Mesothelial cell of epicardium (in vitro differentiated cells): ENCODE measurements around the gene MED13. TPM values are rescaled to one million over a fixed set of nuclear protein-coding genes. Genes with fewer than 3 reads are reported as not detected.

Source experiments
- DNase-seq, 2 experiments: peaks; one replicate each; pipeline ENCODE4 v3.0.0; 2021; ENCODE audit warnings: low spot score in 2 of 2; ENCODE audit not compliant: unreplicated experiment in 2 of 2
- H3K27ac Mint-ChIP-seq: 2 replicates; pipeline ENCODE4 v1.8.0; 2021; ENCODE audit warnings: mixed read lengths
- H3K27me3 Mint-ChIP-seq: 2 replicates; pipeline ENCODE4 v1.8.0; 2021; ENCODE audit warnings: low read depth, mixed read lengths
- H3K36me3 Mint-ChIP-seq: 2 replicates; pipeline ENCODE4 v1.8.0; 2021; ENCODE audit warnings: mixed read lengths
- H3K4me1 Mint-ChIP-seq: 2 replicates; pipeline ENCODE4 v1.8.0; 2021; ENCODE audit warnings: mixed read lengths
- H3K4me3 Mint-ChIP-seq: 2 replicates; pipeline ENCODE4 v1.8.0; 2021; ENCODE audit warnings: mild to moderate bottlenecking, moderate library complexity, mixed read lengths
- H3K9me3 Mint-ChIP-seq: 2 replicates; pipeline ENCODE4 v1.8.0; 2021; ENCODE audit warnings: mixed read lengths
- total RNA-seq: library from RNA; stranded (reverse); gene quantifications from 3 replicates; pipeline ENCODE4 v1.2.1, GENCODE V29; 2021
- TF ChIP-seq, protein P1 (sequence below): fragments of 200-600 bp; sonication (generic); IDR thresholded peaks from one replicate; pipeline ENCODE4 v1.5.0; 2021; ENCODE audit warnings: antibody characterized with exemption; ENCODE audit not compliant: unreplicated experiment

Gene MED13
- total RNA-seq, 1 donor from 2014 or later: 73.0 TPM

DNA sequence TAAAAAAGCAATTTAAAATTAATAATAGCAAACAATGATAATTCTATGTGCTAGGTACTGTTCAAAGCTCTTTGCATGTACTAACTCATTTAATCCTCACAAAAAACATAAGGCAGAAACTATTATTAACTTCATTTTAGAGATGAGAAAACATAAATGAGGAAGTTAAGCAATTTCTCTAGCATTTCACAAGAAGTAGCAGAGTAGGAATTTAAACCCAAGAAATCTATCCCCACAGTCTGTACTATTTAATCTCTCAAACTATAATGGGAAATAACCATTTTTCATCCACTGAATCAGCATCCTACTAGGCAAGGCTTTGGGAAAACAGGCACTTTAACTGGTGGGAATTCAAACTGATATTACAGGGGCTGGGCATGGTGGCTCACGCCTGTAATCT, 95.0 kb downstream of the MED13 start:
- H3K36me3 Mint-ChIP-seq: peaks cover 21% of the 10 kb centered on the region

DNA sequence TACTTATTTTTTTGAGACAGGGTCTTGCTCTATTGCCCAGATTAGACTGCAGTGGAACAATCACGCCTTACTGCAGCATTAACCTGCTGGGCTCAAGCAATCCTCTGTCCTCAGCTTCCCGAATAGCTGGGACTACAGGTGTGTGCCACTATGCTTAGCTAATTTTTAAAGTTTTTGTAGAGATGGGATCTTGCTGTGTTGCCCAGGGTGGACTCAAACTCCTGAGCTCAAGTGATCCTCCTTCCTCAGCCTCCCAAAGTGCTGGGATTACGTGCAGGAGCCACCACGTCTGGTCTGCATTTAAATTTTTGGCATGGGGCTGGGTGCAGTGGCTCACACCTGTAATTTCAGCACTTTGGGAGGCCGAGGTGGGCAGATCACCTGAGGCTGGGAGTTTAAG, 96.3 kb downstream of the MED13 start:
- peaks cover 17% of the 10 kb centered on the region for H3K36me3 Mint-ChIP-seq
- H3K4me1 Mint-ChIP-seq: peaks cover 4% of the 10 kb centered on the region
- no peaks in the 10 kb centered on the region for H3K27me3 Mint-ChIP-seq
- H3K9me3 Mint-ChIP-seq: no peaks in the 10 kb centered on the region
- no peak for DNase-seq
- TF ChIP-seq, protein P1, sequence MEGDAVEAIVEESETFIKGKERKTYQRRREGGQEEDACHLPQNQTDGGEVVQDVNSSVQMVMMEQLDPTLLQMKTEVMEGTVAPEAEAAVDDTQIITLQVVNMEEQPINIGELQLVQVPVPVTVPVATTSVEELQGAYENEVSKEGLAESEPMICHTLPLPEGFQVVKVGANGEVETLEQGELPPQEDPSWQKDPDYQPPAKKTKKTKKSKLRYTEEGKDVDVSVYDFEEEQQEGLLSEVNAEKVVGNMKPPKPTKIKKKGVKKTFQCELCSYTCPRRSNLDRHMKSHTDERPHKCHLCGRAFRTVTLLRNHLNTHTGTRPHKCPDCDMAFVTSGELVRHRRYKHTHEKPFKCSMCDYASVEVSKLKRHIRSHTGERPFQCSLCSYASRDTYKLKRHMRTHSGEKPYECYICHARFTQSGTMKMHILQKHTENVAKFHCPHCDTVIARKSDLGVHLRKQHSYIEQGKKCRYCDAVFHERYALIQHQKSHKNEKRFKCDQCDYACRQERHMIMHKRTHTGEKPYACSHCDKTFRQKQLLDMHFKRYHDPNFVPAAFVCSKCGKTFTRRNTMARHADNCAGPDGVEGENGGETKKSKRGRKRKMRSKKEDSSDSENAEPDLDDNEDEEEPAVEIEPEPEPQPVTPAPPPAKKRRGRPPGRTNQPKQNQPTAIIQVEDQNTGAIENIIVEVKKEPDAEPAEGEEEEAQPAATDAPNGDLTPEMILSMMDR: no peak
- H3K27ac Mint-ChIP-seq: no peak overlapping the region
- H3K4me3 Mint-ChIP-seq: no peak overlapping the region

More for the DNA sequence above, 95.0 kb downstream of the MED13 start:
- no peak for DNase-seq
- Mint-ChIP-seq H3K4me3 (no peak overlapping the region), H3K9me3 (no peaks in the 10 kb centered on the region), H3K27me3 (no peaks in the 10 kb centered on the region), H3K4me1 (peaks cover 4% of the 10 kb centered on the region), H3K27ac (no peak overlapping the region)
- TF ChIP-seq, protein P1: no peak

DNA sequence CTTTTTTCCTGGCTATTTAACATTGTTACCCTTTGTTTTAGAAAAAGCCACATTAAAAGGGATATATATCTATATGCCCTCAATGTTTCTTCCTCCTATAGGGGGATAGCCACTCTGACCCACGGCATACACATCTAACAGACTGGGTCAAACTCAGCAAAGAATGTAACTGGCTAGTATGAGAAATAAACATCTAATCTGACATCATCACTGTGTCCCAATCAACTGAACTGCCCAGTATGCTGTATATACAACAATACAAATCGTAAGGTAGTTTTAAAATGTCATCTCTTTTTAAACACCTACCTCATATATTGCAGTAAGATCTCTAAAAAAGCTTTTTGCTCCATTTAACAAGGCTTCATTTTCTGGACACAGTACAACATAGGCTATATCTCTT, 97.3 kb downstream of the MED13 start:
- Mint-ChIP-seq H3K27ac (no peak overlapping the region), H3K4me1 (peaks cover 6% of the 10 kb centered on the region), H3K4me3 (no peak overlapping the region), H3K36me3 (peaks cover 22% of the 10 kb centered on the region), H3K9me3 (no peaks in the 10 kb centered on the region), H3K27me3 (no peaks in the 10 kb centered on the region)
- TF ChIP-seq, protein P1: no peak
- DNase-seq: no peak

DNA sequence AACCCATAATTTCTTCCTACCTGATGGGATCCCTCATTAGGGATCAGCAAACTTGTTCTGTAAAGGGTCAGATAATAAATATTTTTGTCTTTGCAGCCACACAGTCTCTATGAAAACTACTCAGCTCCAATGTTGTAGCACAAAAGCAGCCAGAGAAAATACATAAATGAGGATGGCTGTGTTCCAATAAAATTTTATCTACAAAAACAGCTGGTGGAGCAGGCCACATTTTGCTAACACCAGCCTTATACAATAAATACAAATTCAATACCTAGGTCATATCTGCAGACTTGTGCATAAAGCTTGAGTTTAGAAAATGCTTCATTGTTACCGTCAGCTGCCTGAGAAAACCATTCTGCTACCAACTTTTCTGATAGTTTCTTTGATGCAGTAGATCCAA, 98.9 kb downstream of the MED13 start:
- H3K36me3 Mint-ChIP-seq: peaks cover 20% of the 10 kb centered on the region
- no peak for DNase-seq

DNA sequence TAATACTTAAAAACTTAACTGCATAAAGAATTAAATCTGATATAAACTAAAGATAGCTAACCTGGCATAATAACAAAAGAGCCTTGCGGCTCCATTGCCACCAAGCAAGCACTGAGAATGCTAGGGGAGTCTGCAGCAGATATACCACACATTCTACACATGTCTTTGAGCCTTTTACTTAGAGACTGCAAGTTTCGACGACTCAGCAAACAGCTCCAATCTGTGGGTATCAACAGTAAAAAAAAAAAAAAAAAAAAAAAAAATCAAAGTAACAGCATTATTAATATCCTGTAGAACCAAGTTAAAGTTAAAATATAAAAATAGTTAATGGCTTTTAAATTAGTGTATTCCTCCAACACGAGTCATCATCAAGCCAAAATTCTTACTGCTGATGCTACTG, 109.5 kb downstream of the MED13 start:
- H3K4me3 Mint-ChIP-seq: no peak overlapping the region
- peaks cover 8% of the 10 kb centered on the region for H3K9me3 Mint-ChIP-seq
- no peaks in the 10 kb centered on the region for H3K27me3 Mint-ChIP-seq
- TF ChIP-seq, protein P1: no peak
- H3K27ac Mint-ChIP-seq: no peak overlapping the region
- H3K4me1 Mint-ChIP-seq: no peaks in the 10 kb centered on the region
- peaks cover 31% of the 10 kb centered on the region for H3K36me3 Mint-ChIP-seq
- no peak for DNase-seq

More for the DNA sequence above, 98.9 kb downstream of the MED13 start:
- H3K9me3 Mint-ChIP-seq: no peaks in the 10 kb centered on the region
- H3K4me3 Mint-ChIP-seq: no peak overlapping the region
- peaks cover 6% of the 10 kb centered on the region for H3K4me1 Mint-ChIP-seq
- H3K27ac Mint-ChIP-seq: peak overlapping the region; percentile 30
- TF ChIP-seq, protein P1: no peak
- H3K27me3 Mint-ChIP-seq: no peaks in the 10 kb centered on the region

DNA sequence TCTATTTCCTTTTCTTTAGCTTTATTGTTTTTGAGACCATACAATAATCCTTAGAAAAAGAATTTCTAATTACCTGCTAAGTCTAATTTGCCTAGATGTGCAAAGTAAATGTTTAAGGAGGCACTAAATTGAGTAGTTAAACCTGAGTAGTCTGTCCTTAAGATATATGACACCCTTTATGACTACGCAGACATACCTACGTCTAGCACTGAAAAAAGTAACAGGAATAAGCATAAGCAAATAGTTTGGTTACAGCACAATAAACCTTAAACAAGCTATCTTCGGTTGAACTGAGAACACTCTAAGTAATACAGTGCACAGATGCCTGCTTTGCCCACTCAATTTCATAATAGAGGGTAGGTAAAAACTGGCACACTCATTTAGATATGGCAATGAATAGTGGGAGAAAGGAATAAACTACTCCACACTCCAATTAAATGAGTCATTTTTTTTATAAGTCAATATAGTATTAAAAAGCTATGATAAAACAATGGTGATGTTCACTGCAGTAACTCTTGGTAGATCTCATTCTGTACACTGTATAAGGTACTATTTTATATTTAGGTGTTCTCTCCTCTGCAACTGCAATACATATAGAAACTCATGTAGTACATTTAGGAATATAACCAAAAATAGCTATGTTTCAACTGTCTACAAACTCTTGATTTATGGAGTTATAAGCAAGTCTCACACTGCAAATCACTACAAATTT, 117.6 kb downstream of the MED13 start:
- DNase-seq: no peak
- Mint-ChIP-seq H3K27ac (no peak overlapping the region), H3K9me3 (no peaks in the 10 kb centered on the region), H3K36me3 (peaks cover 22% of the 10 kb centered on the region), H3K27me3 (no peaks in the 10 kb centered on the region), H3K4me1 (no peaks in the 10 kb centered on the region), H3K4me3 (no peak overlapping the region)
- TF ChIP-seq, protein P1: no peak
